Esophagus squamous epithelium (tissue), 5 donors: Measurements from ENCODE around the gene BICC1. TPM values are rescaled to one million over a fixed set of nuclear protein-coding genes. Genes with fewer than 3 reads are reported as not detected.

Experiments
- DNase-seq: peaks from one replicate; lab custom pipeline; 2025; lab: John Stamatoyannopoulos, UW
- H3K27ac ChIP-seq, 4 donors: fragments of 200-600 bp; sonication (generic); one replicate each; pipeline ENCODE4 v1.5.1; 2016 to 2019; ENCODE audit warnings: mild to moderate bottlenecking in 1 of 4
- H3K27me3 ChIP-seq, 4 donors: fragments of 200-600 bp; sonication (generic); 1 replicate in 3 of 4; 2 replicates in 1 of 4; pipeline versions ENCODE4 v1.5.1 to v1.6.0; 2017 to 2021; ENCODE audit warnings: antibody characterized with exemption in 1 of 4
- H3K36me3 ChIP-seq, 3 donors: fragments of 200-600 bp; sonication (generic); one replicate each; pipeline ENCODE4 v1.5.1; 2016 to 2019
- H3K4me1 ChIP-seq, 3 donors: fragments of 200-600 bp; sonication (generic); one replicate each; pipeline ENCODE4 v1.5.1; 2017 to 2019
- H3K4me3 ChIP-seq, 4 donors: fragments of 200-600 bp; sonication (generic); 1 replicate in 3 of 4; 2 replicates in 1 of 4; pipeline ENCODE4 v1.5.1; 2016 to 2019; ENCODE audit warnings: mild to moderate bottlenecking in 2 of 4, moderate library complexity in 1 of 4
- H3K9me3 ChIP-seq, 3 donors: fragments of 200-600 bp; sonication (generic); one replicate each; pipeline ENCODE4 v1.5.1; 2016 to 2019
- POLR2A ChIP-seq, 4 donors: fragments of 450-650 bp; IDR thresholded peaks; one replicate each; pipeline ENCODE4 v1.6.1; 2017; ENCODE audit warnings: antibody characterized with exemption in 4 of 4, mild to moderate bottlenecking in 4 of 4, moderate library complexity in 3 of 4
- WGBS, 2 donors: methylation state at CpG; one replicate each; pipeline ENCODE4 v1.1.5; 2018; 5-methylcytosine and 5-hydroxymethylcytosine counted together
- intact Hi-C: fragments of 100-400 bp; cut with DNase I; formaldehyde crosslinking; loops from one replicate; pipeline ENCODE4 v1.15.0; 2022
- total RNA-seq, 4 donors: library from RNA; depleted of rRNA; stranded (reverse); fragments of >200 nt; gene quantifications; one replicate each; pipeline ENCODE4 v1.1.0, GENCODE V29; 2016
- TF ChIP-seq, protein P1 (sequence below), 6 experiments: fragments of 450-650 bp in 4 of 6; fragments of 200-600 bp in 2 of 6; sonication (generic) in 2 of 6; IDR thresholded peaks; one replicate each; pipeline ENCODE4 v1.5.1; 2016 to 2019; ENCODE audit warnings: antibody characterized with exemption in 6 of 6, mild to moderate bottlenecking in 4 of 6, moderate library complexity in 4 of 6
- donor health status: DM: yes; HTN: yes; CAD: no.

The BICC1 gene
- total RNA-seq, 4 donors from 2014 or later, result 0.11 to 8.2 (median 2.0) TPM

DNA sequence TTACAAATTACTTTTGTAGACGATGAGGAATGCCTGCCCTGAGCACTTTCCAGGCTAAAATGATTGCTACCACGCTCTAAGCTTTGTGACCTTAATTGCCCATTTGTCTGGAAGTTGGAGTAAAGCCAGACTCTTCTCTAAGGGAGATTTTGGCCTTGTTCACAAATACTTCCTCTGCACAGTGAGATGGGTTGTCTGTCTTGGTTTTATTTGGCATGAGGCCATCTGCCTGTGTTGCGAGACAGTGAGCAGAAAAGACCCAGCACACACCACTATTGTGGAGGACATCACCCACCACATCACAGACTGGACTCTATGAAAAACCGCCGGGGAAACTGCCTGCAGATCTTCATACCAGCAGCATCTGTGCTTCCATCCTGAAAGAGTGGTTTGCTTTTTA, 138.4 kb downstream of the BICC1 start:
- Histone ChIP-seq H3K36me3 (no peaks in the 10 kb centered on the region), H3K4me3 (no peak overlapping the region), H3K27me3 (no peaks in the 10 kb centered on the region), H3K9me3 (no peaks in the 10 kb centered on the region), H3K27ac (peak overlapping the region in 1 of 4 donors; percentile 7), H3K4me1 (peaks cover 0 to 9% (median 0%) of the 10 kb centered on the region in 3 donors)
- 24 to 52% methylated on average over 4 of the region's 5 CpGs for WGBS, 2 donors
- intact Hi-C loops, result no loop called here
- no peak for DNase-seq
- TF ChIP-seq, protein P1, sequence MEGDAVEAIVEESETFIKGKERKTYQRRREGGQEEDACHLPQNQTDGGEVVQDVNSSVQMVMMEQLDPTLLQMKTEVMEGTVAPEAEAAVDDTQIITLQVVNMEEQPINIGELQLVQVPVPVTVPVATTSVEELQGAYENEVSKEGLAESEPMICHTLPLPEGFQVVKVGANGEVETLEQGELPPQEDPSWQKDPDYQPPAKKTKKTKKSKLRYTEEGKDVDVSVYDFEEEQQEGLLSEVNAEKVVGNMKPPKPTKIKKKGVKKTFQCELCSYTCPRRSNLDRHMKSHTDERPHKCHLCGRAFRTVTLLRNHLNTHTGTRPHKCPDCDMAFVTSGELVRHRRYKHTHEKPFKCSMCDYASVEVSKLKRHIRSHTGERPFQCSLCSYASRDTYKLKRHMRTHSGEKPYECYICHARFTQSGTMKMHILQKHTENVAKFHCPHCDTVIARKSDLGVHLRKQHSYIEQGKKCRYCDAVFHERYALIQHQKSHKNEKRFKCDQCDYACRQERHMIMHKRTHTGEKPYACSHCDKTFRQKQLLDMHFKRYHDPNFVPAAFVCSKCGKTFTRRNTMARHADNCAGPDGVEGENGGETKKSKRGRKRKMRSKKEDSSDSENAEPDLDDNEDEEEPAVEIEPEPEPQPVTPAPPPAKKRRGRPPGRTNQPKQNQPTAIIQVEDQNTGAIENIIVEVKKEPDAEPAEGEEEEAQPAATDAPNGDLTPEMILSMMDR (IDR thresholded peaks at IDR 0.05), result no peak
- no peak for TF ChIP-seq POLR2A (IDR thresholded peaks at IDR 0.05)

DNA sequence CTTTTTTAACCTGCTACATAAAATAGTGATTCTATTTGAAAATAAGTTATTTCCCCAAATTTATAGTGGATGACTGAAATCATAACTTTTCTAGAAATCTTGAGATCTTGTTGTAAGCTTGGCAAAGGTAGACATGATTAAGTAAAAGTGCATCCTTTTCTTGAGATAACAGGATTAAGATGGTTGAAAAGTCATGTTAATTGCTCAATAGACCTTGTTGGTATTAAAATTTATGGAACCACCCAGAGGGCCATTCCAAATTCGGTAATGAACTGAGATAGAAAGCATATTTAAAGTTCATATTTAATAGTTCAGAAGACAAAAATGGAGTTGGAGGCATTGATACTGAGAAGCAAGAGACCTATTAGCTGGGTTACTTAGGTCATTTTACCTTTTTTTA, 139.1 kb downstream of the BICC1 start:
- H3K27ac ChIP-seq, result no peak overlapping the region
- H3K36me3 ChIP-seq, result no peaks in the 10 kb centered on the region
- intact Hi-C loops, result no loop called here
- no peak for TF ChIP-seq POLR2A (IDR thresholded peaks at IDR 0.05)
- TF ChIP-seq, protein P1 (IDR thresholded peaks at IDR 0.05), result no peak
- H3K4me3 ChIP-seq, result no peak overlapping the region
- no peaks in the 10 kb centered on the region for H3K27me3 ChIP-seq
- 42 to 68% methylated on average over 1 of the region's 1 CpG for WGBS, 2 donors
- H3K4me1 ChIP-seq, result peaks cover 0 to 8% (median 0%) of the 10 kb centered on the region in 3 donors
- H3K9me3 ChIP-seq, result no peaks in the 10 kb centered on the region
- DNase-seq, result no peak

- H3K4me1 ChIP-seq, result peaks cover 0 to 8% (median 0%) of the 10 kb centered on the region in 3 donors
- intact Hi-C loops, result no loop called here
- no peak for TF ChIP-seq POLR2A (IDR thresholded peaks at IDR 0.05)
- TF ChIP-seq, protein P1 (IDR thresholded peaks at IDR 0.05), result no peak
Measured at GRCh38 chr10:58653139-58653538, 140.5 kb downstream of the BICC1 start.

DNA sequence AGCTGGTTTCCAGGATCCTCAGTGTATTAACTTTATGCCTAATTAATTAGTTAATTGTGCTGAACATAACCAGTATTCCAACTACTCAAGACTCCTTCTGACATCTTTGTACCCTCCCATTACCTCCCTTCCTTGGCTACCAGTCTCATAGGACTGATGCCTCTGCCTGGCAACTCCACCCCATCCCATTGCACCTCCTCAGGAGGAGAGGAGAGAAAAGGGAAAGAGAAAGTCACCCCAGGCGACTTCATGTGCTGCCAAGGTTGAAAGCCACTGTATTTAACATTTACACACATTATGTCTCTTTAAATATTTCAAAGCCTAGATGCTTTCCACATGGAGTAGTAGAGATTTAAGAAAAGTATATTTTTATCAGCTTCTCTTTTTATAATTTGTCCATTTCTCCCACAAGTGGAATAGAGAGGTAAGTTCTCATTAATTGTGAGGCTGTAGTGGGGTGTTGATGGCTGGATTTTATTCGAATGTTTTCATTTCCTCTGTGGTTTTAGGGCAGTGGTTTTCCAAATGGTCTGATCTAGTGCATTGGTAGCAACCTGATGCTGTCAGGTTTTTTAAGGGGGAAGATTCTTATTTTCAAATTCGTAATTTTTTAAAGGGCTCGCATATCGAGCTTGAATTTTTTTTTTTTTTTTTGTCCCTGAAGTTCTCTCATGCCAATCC, 148.0 kb downstream of the BICC1 start:
- no peak for DNase-seq
- TF ChIP-seq POLR2A (IDR thresholded peaks at IDR 0.05), result no peak
- TF ChIP-seq, protein P1 (IDR thresholded peaks at IDR 0.05), result no peak
- intact Hi-C loops, result no loop called here
- H3K27me3 ChIP-seq, result no peaks in the 10 kb centered on the region
- no peaks in the 10 kb centered on the region for H3K4me1 ChIP-seq
- H3K27ac ChIP-seq, result no peak overlapping the region
- no peak overlapping the region for H3K4me3 ChIP-seq
- H3K36me3 ChIP-seq, result no peaks in the 10 kb centered on the region
- H3K9me3 ChIP-seq, result peaks cover 0 to 11% (median 0%) of the 10 kb centered on the region in 3 donors
- WGBS, 2 donors, result 65 to 70% methylated on average over 5 of the region's 5 CpGs

More at GRCh38 chr10:58653139-58653538, 140.5 kb downstream of the BICC1 start:
- H3K36me3 ChIP-seq, result no peaks in the 10 kb centered on the region
- H3K27me3 ChIP-seq, result no peaks in the 10 kb centered on the region
- no peak for DNase-seq
- no peak overlapping the region for H3K27ac ChIP-seq
- H3K9me3 ChIP-seq, result no peaks in the 10 kb centered on the region
- H3K4me3 ChIP-seq, result no peak overlapping the region

DNA sequence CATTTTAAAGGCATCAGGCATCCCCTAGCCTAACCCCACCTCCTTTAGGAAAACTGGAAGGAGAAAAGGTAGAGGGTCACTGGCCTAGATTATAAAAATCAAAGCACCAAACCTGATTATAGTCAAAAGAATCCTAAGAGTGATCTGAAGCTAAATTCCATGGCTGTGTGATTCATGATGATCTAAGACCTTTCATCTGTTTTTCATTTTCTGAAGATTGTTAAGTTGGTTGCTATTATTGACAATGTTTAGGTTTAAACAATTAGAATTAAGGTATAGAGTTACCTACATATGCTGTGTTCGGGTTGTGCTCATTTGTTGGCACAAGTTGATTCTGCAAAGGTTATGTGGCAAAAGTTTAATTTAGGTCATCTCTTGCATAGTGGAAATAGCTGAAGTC, 148.7 kb downstream of the BICC1 start:
- H3K4me3 ChIP-seq, result no peak overlapping the region
- no peaks in the 10 kb centered on the region for H3K36me3 ChIP-seq
- 77 to 83% methylated on average over 1 of the region's 1 CpG for WGBS, 2 donors
- DNase-seq, result no peak
- TF ChIP-seq POLR2A (IDR thresholded peaks at IDR 0.05), result no peak
- TF ChIP-seq, protein P1 (IDR thresholded peaks at IDR 0.05), result no peak
- intact Hi-C loops, result no loop called here
- H3K27me3 ChIP-seq, result no peaks in the 10 kb centered on the region
- H3K4me1 ChIP-seq, result no peaks in the 10 kb centered on the region
- no peak overlapping the region for H3K27ac ChIP-seq
- peaks cover 0 to 11% (median 0%) of the 10 kb centered on the region in 3 donors for H3K9me3 ChIP-seq
